ENCODE data around the gene PPP1R27.
"Not testable (repeated sequence)": the region's sequence is repeated elsewhere in the genome, so short reads cannot be mapped to it uniquely, and the experiment has no call there.

PPP1R27 gene

DNA sequence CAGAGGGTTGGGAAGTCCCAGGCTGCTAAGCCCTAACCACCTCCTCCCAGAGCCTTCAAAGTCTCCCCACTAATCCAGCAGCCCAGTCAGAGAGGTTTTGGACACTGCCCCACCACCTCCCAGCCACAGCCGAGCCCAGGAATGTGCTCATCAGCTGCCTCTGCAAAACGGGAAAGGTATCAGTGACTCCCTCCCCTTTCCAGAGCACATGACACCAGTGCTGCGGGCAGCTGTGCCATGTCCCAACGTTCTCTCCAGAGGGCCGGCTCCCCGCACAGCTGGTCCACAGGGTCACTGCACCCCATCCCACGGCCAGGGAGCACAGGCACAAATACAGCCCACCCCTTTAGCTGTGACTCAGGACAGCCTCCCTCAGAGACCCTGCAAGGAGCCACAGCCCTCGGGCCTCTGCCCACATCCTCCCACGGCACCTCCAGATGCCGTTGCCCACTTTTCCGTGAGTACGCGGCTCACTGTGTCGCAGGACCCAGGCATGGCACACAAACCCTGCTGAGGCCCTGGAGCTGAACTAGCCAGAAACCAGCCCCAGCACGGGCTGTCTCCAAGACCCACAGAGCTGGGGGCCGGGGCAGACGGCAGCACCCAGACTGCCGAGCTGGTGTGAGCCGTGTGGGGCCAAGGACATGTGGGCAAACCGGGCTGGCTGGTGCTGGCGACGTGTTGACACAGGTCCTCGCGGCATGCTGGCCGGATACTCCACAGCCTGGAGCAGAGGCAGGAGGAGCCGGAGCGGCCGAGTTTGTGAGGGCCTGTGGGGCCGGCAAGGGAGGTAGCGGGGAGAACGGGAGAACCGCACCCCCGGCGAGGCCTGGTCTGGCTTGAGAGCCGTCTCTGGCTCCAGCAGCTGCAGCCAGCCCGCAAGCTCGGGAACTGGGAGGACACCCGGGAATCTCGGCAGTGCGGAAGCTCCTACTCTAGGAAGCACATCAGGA, 6.3 kb upstream of the PPP1R27 start:
- DNase-seq: no peak

GRCh38 chr17:81840059-81840458, 5.2 kb upstream of the PPP1R27 start:
- DNase-seq: not testable (repeated sequence)

- no peak for DNase-seq
Measured at GRCh38 chr17:81839301-81839700, 4.5 kb upstream of the PPP1R27 start.

GRCh38 chr17:81838753-81839255, 4.0 kb upstream of the PPP1R27 start:
- no peak for DNase-seq

DNA sequence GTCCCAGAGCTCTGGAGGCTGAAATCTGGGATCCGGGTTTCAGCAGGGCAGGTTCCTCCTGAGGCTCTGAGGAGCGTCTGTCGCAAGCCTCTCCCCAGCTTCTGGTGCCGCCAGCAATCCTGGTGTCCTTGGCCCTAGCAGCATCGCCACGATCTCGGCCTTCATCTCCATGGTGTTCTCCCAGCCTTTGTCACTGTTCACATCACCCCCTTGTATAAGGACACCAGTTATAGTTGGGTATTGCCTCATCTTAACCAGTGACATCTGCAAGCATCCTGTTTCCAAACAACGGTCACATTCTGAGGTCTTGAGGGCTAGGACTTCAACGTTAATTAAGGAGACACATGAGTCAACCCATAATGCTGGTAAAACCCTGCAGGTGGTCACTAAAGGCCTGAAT, 2.8 kb upstream of the PPP1R27 start:
- no peak for DNase-seq

DNA sequence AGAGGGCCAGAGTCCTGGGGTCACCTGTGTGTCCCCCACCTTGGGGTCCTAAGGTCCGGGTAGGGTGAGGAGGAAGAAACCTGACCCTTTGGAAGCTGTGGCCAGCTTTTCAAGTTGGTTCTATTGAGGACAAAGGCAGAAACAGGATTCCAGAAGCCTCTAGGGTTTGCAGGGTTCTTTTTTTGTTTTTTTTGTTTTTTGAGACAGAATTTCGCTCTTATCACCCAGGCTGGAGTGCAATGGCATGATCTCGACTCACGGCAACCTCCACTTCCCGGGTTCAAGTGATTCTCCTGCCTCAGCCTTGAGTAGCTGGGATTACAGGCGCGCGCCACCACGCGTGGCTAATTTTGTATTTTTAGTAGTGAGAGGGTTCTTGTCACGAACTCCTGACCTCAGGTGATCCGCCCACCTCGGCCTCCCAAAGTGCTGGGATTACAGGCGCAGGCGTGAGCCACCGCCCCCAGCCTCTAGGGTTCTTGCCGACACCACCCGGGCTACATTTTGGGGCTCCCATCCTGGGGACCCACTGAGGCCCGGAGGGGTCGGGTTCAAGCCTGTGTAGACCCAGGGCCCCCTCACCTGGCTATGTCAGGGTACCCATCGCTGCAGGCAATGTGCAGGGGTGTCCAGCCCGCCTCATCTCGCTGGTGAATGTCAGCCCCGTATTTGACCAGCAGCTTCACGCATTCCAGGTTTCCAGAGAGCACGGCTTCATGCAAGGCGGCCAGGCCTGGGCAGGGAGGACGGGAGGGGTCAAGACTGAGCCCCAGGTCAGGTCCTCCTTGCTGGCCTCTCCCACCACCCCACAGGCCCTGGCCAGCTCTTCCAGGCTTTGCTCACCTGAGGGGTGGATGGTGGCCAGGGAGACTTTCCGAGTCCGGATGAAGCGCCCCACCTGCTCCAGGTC, 674 bp downstream of the PPP1R27 start:
- DNase-seq: no peak

DNA sequence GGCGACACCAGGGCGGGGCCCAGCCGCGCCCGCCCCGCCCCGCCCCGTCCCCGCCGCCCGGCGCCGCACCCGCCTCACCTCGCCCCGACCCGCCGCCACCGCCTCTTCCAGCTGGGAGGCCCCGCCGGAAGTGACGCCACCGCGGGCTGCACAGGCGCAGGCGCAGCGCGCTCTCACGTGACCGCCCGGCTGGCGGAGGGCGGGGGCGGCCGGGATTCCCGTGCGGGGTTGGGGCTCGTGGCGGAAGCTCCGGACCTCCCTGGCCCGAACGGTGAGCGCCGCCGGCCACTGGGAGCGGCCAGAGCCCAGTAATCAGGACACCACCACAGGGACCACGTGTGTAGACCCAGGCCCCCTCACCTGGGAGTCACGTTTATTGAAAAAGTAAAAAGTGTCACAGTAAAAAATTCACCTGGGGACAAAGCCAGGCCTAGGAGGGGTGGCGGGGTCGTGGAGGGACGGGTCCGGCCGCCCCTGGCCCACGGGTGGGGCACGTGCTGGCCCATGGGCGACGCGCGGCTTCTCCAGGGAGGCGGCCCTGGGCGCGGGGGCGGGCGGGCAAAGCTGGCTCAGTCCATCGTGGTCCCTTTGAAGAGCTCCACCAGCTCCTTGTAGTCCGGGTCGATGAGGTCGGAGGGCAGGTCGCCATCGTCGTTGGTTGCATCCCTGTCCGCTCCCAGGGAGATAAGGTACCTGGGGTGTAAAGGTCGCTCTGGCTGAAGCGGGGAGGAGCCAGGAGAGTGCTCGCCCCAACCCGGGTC, 1.5 kb downstream of the PPP1R27 start, which contains the start of gene MCRIP1:
TSS of gene MCRIP1 (minus strand) at position 132 of the 761 bp plus-strand sequence. CDS start 8,785 bp downstream, outside the sequence.
- peak; percentile 96 for DNase-seq

DNA sequence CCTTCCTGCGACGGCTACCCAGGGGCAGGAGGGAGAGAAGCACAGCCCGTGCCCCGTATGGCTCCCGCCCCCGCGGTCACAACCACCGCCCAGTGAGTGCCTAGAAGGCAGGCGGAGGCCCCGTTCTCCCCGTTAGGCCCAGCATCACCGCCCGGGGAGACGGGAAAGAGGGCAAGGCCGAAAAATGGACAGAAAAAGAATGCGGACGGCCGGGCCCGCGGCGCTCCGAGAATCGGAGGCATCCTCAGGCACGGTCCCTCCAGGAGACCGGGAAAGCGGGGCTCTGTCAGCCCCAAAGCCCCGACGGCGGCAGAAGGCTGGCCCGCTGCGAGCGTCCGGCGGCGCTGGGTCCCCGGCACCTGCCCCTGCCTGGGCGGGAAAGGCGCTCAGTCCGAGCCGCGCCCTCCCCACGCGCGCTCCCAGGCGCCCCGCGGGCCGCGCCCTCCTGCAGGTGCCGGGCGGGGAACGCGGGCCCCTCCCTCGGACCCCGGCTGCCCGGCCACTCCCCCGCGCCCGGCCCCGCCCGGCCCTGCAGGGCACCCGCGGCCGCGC, 2.2 kb downstream of the PPP1R27 start:
- DNase-seq: no peak

DNA sequence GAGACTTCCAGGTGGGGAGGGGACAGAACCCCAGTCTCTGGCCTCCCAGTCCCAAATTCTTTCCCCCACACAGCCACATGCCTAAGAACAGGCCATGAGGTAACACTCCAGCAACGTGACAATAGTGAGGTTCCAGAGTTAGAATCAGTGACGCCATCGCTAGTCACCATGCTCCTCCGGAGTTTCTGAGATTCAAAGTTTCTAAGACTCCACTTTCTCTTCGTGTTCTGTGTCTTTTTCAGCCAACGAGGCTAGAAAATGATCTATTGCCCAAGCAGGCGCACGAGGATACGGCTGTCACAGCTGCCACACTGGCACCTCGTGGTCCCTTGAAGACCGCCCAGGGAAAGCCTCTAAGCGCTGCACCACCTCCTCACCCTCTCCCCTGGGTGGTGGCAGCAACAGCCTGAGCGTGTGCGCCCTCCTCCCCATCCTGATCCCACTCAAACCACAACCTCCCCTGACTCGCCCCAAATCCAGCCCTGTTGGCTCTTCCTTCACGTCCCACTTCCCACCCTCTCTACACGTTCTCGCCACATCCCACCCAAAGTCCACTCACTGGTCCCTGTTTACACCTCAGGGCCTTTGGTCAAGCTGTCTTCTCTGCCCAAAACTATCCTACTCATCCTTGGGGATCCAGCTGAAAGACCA, 2.8 kb downstream of the PPP1R27 start:
- peak; percentile 37 for DNase-seq

DNA sequence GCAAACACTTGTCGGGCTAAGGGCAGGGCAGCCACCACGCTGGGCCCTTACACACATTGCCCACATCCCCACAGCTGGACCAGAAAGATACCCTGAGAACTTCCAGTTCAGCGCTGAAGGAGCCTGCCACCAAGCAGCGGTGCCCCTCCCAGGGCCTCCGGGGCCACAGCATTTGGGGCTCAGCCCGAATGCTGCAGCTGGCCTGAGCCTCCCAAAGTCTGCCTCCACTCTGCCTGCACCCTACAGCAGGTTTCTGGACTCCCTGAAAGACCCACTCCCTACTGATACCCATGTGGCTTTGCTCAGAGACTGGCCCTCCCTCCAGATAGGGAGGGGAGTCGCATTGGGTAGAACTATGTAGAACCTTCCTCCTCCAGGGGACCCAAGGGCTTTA, 3.3 kb downstream of the PPP1R27 start:
- DNase-seq: no peak

DNA sequence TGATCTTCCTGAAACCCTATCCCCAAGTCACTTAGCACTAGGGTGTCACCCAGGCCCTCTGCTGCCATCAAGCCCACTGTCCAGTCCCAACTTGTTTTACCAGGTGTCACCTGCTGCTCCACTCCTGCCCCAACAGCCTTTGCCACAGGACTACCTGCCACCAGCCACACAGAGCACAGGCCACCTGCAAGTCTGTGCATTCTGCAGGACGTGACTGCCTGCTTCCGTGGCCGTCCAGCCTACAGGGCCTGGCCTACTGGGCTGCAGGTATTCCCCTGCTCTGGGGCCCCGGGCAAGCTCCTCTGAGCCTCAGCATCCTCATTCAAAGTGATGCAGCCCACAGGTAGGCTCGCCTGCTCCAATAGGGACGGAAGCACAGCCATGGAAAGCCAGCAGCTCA, 5.0 kb downstream of the PPP1R27 start:
- no peak for DNase-seq

GRCh38 chr17:81828656-81829055, 6.2 kb downstream of the PPP1R27 start:
- DNase-seq: no peak

DNA sequence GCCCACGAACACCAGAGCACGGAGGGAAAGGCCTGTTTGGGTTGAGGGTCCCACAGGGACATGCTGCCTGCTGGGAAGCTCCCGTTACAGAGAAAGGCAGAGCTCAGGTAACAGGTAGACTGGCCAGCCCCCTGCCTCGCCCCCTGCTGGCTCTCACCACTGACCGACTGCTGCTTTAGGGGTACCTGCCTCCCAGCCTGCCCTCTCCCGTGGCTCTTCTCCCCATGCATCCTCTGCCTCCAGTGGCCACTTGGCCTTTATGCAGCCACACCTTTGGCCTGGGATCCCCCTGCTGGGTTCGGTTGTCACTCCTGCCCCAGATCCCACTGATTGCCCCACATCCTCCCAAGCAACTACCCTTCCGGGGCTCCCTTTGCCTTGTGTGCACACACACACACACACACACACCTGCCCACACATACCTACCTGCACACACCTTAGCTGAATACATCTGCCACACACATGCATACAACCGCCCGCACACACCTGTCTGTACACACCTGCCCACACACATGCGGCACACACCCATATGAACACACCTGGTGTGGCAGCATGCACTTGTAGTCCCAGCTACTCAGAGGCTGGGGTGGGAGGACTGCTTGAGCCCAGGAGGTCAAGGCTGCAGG, 8.9 kb downstream of the PPP1R27 start:
- DNase-seq: no peak

GRCh38 chr17:81824595-81824994, 10.3 kb downstream of the PPP1R27 start:
- DNase-seq: no peak

GRCh38 chr17:81823820-81824550, 10.9 kb downstream of the PPP1R27 start:
- no peak for DNase-seq

GRCh38 chr17:81822996-81823819, 11.6 kb downstream of the PPP1R27 start:
- no peak for DNase-seq

GRCh38 chr17:81822312-81822637, 12.6 kb downstream of the PPP1R27 start:
- DNase-seq: no peak

GRCh38 chr17:81821603-81822311, 13.1 kb downstream of the PPP1R27 start:
- DNase-seq: peak; percentile 15

DNA sequence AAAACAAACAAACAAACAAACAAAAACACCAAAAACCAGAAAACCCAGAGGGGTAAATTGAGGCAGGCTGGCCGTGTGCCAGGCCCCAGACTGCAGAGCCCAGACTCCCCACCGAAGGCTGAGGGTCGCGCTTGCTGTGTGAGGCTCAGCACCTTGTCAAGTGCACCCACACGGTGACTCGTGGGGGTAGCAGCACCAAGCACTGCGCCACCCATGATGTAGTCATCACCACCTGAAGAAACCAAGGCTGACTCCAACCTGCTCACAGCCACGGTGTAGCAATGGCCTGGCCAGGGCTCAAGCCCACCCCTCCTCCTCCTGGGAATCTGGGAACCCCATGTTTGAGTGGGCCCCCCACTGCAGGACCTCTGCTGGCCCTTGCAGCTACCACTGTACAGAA, 13.7 kb downstream of the PPP1R27 start:
- no peak for DNase-seq
